Activated gamma-delta T cell treated with anti-CD3 and anti-CD28 coated beads, Interleukin-2, amount 50 U/mL, for 16 hours (primary cell): ENCODE data around the gene DYRK2.
"Not testable (repeated sequence)": the region's sequence is repeated elsewhere in the genome, so short reads cannot be mapped to it uniquely, and the experiment has no call there.

Experiments
- DNase-seq: peaks from one replicate; pipeline ENCODE4 v3.0.0-alpha.2; 2020; ENCODE audit warnings: low read depth

The DYRK2 gene

GRCh38 chr12:67671419-67671818 is 22.9 kb downstream of the DYRK2 start:
- no peak for DNase-seq

- DNase-seq, result no peak
These were observed 23.3 kb downstream of the DYRK2 start for GRCh38 chr12:67671892-67672291.

GRCh38 chr12:67672507-67672906 is 24.0 kb downstream of the DYRK2 start:
- DNase-seq, result not testable (repeated sequence)

- not testable (repeated sequence) for DNase-seq
These were observed 25.0 kb downstream of the DYRK2 start for GRCh38 chr12:67673509-67673908.

- no peak for DNase-seq
These were observed 25.9 kb downstream of the DYRK2 start for GRCh38 chr12:67674417-67674816.

GRCh38 chr12:67676624-67677023 is 28.1 kb downstream of the DYRK2 start:
- no peak for DNase-seq

GRCh38 chr12:67677166-67677565 is 28.6 kb downstream of the DYRK2 start:
- DNase-seq, result no peak

- DNase-seq, result no peak
These were observed 32.7 kb downstream of the DYRK2 start for GRCh38 chr12:67681105-67681778.

- DNase-seq, result no peak
These were observed 33.5 kb downstream of the DYRK2 start for GRCh38 chr12:67681941-67682620.

GRCh38 chr12:67689385-67689784 is 40.8 kb downstream of the DYRK2 start:
- no peak for DNase-seq

GRCh38 chr12:67690656-67691055 is 42.1 kb downstream of the DYRK2 start:
- DNase-seq, result no peak

GRCh38 chr12:67691220-67691619 is 42.7 kb downstream of the DYRK2 start:
- DNase-seq, result no peak

GRCh38 chr12:67692135-67692534 is 43.6 kb downstream of the DYRK2 start:
- DNase-seq, result no peak

GRCh38 chr12:67692966-67693365 is 44.4 kb downstream of the DYRK2 start:
- DNase-seq, result no peak

- DNase-seq, result no peak
These were observed 45.3 kb downstream of the DYRK2 start for GRCh38 chr12:67693894-67694293.

- DNase-seq, result no peak
These were observed 45.9 kb downstream of the DYRK2 start for GRCh38 chr12:67694306-67694900.

GRCh38 chr12:67695974-67696373 is 47.4 kb downstream of the DYRK2 start:
- no peak for DNase-seq

- no peak for DNase-seq
These were observed 48.9 kb downstream of the DYRK2 start for GRCh38 chr12:67697443-67697842.

GRCh38 chr12:67697967-67698366 is 49.4 kb downstream of the DYRK2 start:
- no peak for DNase-seq

GRCh38 chr12:67698672-67699581 is 50.4 kb downstream of the DYRK2 start:
- peak; percentile 38 for DNase-seq

GRCh38 chr12:67701121-67701520 is 52.6 kb downstream of the DYRK2 start:
- DNase-seq, result no peak

GRCh38 chr12:67702136-67702535 is 53.6 kb downstream of the DYRK2 start:
- DNase-seq, result no peak
